Iris pigment epithelial cell (primary cell): ENCODE data around the gene DCHS2.

ENCODE experiments used
- DNase-seq: peaks from one replicate; pipeline ENCODE4 v3.0.0-alpha.2; 2011; ENCODE audit warnings: low read depth

The DCHS2 gene

DNA sequence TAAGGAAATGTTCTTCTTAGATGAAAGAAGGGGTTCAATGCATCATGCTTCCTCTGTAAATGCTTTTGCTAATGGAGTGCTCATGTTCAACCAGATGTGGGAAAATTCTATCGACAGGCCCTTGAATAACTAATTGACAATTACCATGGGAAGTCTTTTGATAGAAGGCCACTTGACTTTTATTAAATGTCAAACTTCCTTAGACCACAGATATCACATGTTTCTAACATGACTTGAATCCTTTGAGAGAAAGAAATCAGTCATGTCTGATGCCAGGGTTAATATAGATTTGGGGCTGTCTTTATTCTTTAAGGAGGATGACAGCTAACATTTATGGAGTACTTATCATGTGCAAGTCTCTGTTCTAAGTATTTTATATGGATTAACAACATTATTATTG is 280.1 kb downstream of the DCHS2 start:
- no peak for DNase-seq

DNA sequence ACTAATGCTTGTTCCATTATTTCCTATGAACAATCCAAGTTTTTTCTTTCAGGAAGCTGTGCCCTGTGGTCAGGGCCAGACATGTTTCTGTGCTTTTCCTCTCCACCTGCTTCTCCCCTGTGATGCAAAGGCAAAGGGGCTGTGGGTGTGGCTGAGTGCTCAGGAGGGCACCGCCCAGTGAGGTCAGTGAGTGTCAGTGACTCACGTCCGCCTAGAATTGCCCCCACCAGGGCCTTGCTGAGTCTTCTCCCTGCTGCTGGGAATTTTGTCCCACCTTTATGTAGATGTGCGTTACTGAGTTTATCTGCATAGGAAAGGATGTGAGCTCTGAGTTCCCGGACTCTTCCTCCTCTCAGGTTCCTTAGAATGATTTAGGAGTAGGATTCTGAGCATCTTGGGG is 283.2 kb downstream of the DCHS2 start:
- no peak for DNase-seq

DNA sequence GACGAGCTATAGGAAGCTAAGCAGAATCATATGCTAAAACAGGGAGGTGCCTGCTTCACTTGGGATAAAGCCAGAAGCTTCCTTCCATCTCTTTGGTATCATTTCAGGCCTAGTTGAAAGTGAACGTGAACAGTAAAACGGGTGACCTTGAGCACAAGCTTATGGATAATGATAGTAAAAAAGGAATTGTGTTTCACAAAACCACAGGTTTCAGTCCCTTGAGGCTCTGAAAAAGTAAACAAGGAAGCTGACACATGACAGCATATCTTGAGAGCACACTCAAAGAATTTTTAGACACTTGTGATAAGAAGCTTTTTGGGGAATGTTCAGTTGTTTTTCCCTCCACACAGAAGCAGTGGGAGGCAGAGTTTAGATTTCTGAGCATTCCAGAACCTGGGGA is 286.1 kb downstream of the DCHS2 start:
- no peak for DNase-seq

DNA sequence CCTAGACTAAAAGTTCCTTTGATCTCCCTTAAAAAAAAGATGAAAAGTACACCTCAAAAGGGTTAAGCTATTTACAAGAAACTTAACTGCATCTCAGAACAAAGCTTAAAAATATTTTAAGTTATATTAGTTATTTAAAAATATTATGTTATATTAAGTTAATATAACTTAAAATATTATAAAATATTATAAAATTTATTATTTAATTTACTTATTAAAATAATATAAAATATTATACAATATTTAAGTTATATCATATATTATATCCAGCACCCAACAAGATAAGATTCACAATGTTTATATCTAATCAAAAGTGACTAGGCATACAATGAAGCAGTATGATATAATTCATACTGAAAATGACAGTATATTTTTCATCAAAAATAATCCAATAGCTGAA is 296.9 kb downstream of the DCHS2 start:
- no peak for DNase-seq

DNA sequence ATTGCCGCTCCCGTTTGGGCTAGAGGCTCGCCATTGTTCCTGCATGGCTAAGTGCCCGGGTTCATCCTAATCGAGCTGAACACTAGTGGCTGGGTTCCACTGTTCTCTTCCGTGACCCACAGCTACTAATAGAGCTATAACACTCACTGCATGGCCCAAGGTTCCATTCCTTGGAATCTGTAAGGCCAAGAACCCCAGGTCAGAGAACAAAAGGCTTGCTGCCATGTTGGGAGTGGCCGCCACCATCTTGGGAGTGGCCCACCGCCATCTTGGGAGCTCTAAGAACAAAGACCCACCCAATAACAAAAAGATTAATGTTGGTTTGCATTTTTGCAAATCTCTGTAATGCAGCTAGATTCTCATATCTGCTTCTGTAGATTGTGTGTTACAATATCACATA is 299.0 kb downstream of the DCHS2 start:
- DNase-seq = no peak

DNA sequence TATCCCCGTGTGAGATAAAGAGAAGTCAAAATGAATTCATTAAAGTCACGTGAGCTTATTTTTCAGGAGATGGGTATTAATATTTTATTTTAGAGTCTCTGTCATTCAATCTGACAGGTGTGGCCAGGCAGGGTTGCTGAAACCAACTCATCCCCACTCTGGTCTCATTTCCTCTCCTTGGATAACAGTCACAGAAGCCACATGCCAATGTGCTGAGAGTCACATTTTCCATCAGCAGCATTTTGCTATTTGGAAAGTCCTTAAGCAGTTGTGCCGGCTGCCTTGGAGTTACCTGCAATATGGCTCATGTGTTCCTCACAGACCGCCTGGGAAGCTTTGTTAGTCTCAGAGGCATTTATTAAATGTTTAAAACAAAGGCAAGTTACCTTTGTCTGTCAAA is 302.3 kb downstream of the DCHS2 start:
- no peak for DNase-seq

DNA sequence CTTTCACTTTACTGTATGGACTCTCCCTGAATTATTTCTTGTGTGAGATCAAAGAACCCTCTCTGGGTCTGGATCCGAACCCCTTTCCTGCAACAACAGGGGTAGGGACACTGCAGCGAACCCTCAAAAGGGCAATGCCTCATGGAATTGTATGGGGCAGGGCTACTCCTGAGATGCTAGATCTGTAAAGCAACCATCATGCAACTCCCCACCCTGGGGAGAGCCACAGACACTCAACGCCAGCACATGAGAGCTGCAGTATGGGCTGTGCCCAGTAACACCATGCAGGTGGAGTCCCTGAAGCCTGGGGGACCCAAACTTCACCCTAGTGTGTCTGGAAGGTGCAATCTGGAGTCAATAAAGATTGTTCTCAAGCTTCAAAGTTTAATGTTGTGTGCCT is 304.7 kb downstream of the DCHS2 start:
- no peak for DNase-seq

DNA sequence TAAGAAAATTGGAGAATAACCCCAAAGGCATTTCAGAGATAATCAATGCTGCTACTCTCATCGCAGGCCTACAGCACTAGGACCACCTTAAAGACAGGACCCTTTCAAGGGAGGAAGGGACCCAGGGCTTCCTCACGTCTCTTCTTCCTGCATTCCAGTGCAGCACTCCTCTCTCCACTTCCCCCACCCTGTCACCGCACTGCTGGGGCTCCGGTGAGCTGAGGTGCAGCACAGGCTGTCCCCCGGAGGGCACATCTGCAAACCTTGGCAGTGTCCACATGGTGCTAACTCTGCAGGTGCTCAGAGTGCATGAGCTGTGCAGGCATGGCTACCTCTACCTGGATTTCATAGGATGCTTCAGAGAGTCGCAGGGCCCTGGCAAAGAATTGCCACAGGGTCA is 305.6 kb downstream of the DCHS2 start:
- DNase-seq = no peak

DNA sequence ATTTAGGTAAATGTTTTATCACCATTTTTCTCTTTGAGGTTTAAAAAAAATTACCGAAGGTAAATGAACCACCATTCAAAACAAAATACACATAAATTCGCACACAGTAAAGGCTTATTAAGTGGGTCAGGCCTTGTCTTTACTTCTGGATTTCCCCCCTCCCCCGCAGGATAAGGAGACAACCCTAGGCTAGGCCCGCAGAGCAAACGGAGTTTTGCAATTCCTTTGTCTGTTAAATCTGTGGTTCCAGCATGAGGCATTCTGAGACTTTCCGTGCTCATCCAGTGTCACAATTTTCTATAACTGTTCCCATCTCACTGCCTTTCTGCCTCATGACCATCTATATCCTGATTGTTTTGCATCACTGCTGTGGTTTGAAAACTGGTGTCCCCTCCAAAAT is 307.4 kb downstream of the DCHS2 start:
- DNase-seq = no peak

DNA sequence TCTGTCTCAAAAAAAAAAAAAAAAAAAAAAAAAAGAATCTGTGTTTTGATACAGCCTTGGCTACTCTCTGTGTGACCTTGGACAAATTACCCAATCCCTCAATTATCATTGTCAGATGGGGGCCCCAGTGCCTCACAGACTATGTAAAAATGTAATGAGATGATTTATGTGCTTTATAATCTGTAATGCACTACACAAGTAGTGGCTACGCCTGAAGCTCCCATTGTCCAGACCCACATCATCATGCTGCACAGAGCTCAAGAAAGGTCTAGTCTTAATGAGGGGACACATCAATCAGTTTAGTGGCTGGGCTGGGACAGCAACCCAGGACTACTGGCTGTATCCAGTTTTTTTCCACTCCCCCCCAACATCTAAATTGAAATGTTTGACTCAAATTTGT is 308.3 kb downstream of the DCHS2 start:
- no peak for DNase-seq
